ENCODE measurements around the gene FOXP1.

- TF ChIP-seq POLR2AphosphoS5 (IDR thresholded peaks at IDR 0.05) (no peak), POLR2A (IDR thresholded peaks at IDR 0.05; ENCODE audit: low read depth) (no peak), EP300 (IDR thresholded peaks at IDR 0.05) (no peak)
- TF ChIP-seq, protein P1, sequence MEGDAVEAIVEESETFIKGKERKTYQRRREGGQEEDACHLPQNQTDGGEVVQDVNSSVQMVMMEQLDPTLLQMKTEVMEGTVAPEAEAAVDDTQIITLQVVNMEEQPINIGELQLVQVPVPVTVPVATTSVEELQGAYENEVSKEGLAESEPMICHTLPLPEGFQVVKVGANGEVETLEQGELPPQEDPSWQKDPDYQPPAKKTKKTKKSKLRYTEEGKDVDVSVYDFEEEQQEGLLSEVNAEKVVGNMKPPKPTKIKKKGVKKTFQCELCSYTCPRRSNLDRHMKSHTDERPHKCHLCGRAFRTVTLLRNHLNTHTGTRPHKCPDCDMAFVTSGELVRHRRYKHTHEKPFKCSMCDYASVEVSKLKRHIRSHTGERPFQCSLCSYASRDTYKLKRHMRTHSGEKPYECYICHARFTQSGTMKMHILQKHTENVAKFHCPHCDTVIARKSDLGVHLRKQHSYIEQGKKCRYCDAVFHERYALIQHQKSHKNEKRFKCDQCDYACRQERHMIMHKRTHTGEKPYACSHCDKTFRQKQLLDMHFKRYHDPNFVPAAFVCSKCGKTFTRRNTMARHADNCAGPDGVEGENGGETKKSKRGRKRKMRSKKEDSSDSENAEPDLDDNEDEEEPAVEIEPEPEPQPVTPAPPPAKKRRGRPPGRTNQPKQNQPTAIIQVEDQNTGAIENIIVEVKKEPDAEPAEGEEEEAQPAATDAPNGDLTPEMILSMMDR (IDR thresholded peaks at IDR 0.05), result no peak
Measured at GRCh38 chr3:71586810-71587242, 3.3 kb upstream of the FOXP1 start.

Measured in esophagus muscularis mucosa (tissue), 4 donors.